Gastrocnemius medialis (tissue), 4 donors: ENCODE measurements around the gene HIVEP3. TPM values are rescaled to one million over a fixed set of nuclear protein-coding genes. Genes with fewer than 3 reads are reported as not detected.
"Not testable (repeated sequence)": the region's sequence is repeated elsewhere in the genome, so short reads cannot be mapped to it uniquely, and the experiment has no call there.

Source experiments
- ATAC-seq, 2 donors: fragments of 150-250 bp; one replicate each; pipeline ENCODE4 v1.9.1; 2016
- DNase-seq, 2 donors: peaks; one replicate each; pipeline ENCODE4 v3.0.0-alpha.2; 2019
- H3K27ac ChIP-seq, 4 donors: fragments of 200-600 bp; sonication (generic); 1 replicate in 1 of 4; 2 replicates in 3 of 4; pipeline ENCODE4 v1.5.1; 2016 to 2018; ENCODE audit warnings: mild to moderate bottlenecking in 2 of 4, moderate library complexity in 1 of 4
- H3K27me3 ChIP-seq, 3 donors: fragments of 200-600 bp; sonication (generic) in 2 of 3; 1 replicate in 1 of 3; 2 replicates in 2 of 3; pipeline versions ENCODE4 v1.5.1 to v1.6.0; 2016 to 2019; ENCODE audit warnings: mild to moderate bottlenecking in 1 of 3, moderate library complexity in 1 of 3
- H3K36me3 ChIP-seq, 2 donors: fragments of 200-600 bp; sonication (generic) in 1 of 2; one replicate each; pipeline ENCODE4 v1.5.1; 2017 to 2018
- H3K4me1 ChIP-seq, 2 donors: fragments of 200-600 bp; sonication (generic) in 1 of 2; one replicate each; pipeline ENCODE4 v1.5.1; 2016 to 2017; ENCODE audit warnings: mild to moderate bottlenecking in 2 of 2
- H3K4me3 ChIP-seq, 4 donors: fragments of 200-600 bp; sonication (generic) in 3 of 4; 1 replicate in 1 of 4; 2 replicates in 3 of 4; pipeline ENCODE4 v1.5.1; 2016 to 2019; ENCODE audit warnings: mild to moderate bottlenecking in 2 of 4
- H3K9me3 ChIP-seq, 3 donors: fragments of 200-600 bp; sonication (generic) in 2 of 3; 1 replicate in 1 of 3; 2 replicates in 2 of 3; pipeline ENCODE4 v1.5.1; 2016 to 2019
- CTCF ChIP-seq, 5 experiments: fragments of 450-650 bp in 3 of 5; fragments of 200-600 bp in 2 of 5; sonication (generic) in 2 of 5; IDR thresholded peaks in 4 of 5; conservative IDR thresholded peaks in 1 of 5; 1 replicate in 4 of 5; 2 replicates in 1 of 5; pipeline ENCODE4 v1.5.1; 2016 to 2019; ENCODE audit warnings: antibody characterized with exemption in 5 of 5, mild to moderate bottlenecking in 3 of 5, moderate library complexity in 3 of 5
- POLR2A ChIP-seq, 2 donors: fragments of 450-650 bp; IDR thresholded peaks; one replicate each; pipeline ENCODE4 v1.6.1; 2017; ENCODE audit warnings: antibody characterized with exemption in 2 of 2, mild to moderate bottlenecking in 2 of 2, moderate library complexity in 2 of 2
- in situ Hi-C, 4 donors: fragments of 200-750 bp; cut with MboI; loops; one replicate each; pipeline versions ENCODE4 v1.15.0 to v1.8.0; 2017; ENCODE audit warnings: low sequenced_read_pairs in 4 of 4
- intact Hi-C: fragments of 100-400 bp; cut with DNase I; formaldehyde crosslinking; loops from one replicate; pipeline ENCODE4 v1.15.1; 2023; ENCODE audit warnings: low total_unique reads
- total RNA-seq, 4 donors: library from RNA; depleted of rRNA; stranded (reverse); fragments of >200 nt; gene quantifications; one replicate each; pipeline versions ENCODE4 v1.1.0 to v1.2.3, GENCODE V29; 2016

HIVEP3 gene
- total RNA-seq, 4 donors from 2014 or later: 0.80 to 1.8 (median 1.3) TPM

DNA sequence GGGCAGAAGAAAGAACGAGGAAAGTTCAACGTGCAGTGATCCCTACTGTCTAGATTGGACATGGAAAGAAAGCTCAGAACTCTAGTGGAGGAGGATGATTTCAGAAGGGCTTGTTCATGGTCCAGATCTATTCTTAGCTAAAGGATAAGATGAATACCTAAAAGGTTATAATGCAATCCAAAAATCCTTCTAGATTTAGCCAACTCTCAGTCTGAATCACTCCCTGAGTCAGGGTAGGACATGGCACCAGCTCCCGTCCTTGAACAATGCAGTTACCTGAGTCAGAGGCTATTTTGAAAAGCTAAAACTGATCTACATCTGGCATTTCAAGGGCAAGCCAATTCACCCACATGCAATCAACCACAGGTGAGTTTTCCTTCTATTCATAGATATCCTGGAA, 38.8 kb upstream of the HIVEP3 start:
- Histone ChIP-seq H3K4me3 (no peak overlapping the region), H3K4me1 (peaks cover 24% of the 10 kb centered on the region in 2 donors), H3K36me3 (no peaks in the 10 kb centered on the region), H3K27me3 (no peaks in the 10 kb centered on the region), H3K27ac (peak overlapping the region; percentile 75 to 80 (median 76)), H3K9me3 (no peaks in the 10 kb centered on the region)
- intact Hi-C loops (loop anchor here (1.0 to 5.0 kb wide), 5 partner anchors 37 to 400 kb away; no protein-coding TSS in a partner anchor), in situ Hi-C loops (no loop called here)
- ATAC-seq (peak; percentile 97 to 99), DNase-seq (peak; percentile 78 to 90)
- TF ChIP-seq POLR2A (IDR thresholded peaks at IDR 0.05): no peak

DNA sequence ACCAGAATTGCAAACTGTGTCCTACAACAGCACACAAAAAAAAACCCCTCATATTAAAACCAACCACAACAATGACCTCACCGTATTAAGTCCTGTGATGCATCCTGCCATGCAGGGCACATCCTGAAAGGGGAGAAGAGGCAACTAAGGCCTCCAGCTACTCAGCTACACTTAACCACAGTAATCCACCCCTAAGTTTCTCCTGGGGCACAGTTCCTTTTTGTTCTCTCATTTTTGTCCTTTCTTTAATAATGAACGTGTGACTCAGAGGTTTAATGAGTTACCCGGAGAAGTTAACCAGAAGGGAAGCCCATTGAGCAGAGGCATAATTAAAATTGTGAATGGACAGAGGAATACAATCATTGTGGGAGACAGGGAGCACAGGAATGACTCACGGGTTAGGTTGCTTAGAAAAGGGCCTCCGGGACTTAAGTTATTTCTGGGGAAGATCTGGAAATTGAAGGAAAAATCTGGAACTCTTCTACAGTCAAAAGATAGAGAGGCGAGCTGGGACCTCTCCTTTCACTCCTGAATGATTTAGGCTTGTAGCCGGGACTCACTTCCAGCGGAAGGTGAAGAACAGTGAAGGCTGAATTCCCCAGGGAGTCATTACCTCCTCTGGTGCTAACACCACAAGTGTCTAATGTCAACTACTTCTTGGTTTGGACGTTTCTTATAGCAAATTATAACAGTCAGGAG, 36.9 kb upstream of the HIVEP3 start:
- Histone ChIP-seq H3K4me1 (peaks cover 23 to 24% of the 10 kb centered on the region in 2 donors), H3K9me3 (no peaks in the 10 kb centered on the region), H3K4me3 (no peak overlapping the region), H3K36me3 (no peaks in the 10 kb centered on the region), H3K27ac (peak overlapping the region in 1 of 4 donors; percentile 21), H3K27me3 (no peaks in the 10 kb centered on the region)
- DNase-seq (no peak), ATAC-seq (no peak)
- no peak for TF ChIP-seq POLR2A (IDR thresholded peaks at IDR 0.05)
- in situ Hi-C loops (no loop called here), intact Hi-C loops (loop anchor here (2.0 to 5.0 kb wide), 4 partner anchors 35 to 398 kb away; no protein-coding TSS in a partner anchor)

- Histone ChIP-seq H3K36me3 (no peaks in the 10 kb centered on the region), H3K27ac (no peak overlapping the region), H3K4me3 (no peak overlapping the region), H3K4me1 (peaks cover 16 to 24% of the 10 kb centered on the region in 2 donors), H3K9me3 (no peaks in the 10 kb centered on the region), H3K27me3 (no peaks in the 10 kb centered on the region)
- DNase-seq (no peak), ATAC-seq (no peak)
- in situ Hi-C loops: no loop called here
- intact Hi-C loops: no loop called here
- TF ChIP-seq CTCF (IDR thresholded peaks at IDR 0.05 in 4 of 5, conservative IDR thresholded peaks at IDR 0.05 in 1 of 5) (no peak), POLR2A (IDR thresholded peaks at IDR 0.05) (no peak)
Observed at GRCh38 chr1:41954533-41954944, 35.8 kb upstream of the HIVEP3 start.

GRCh38 chr1:41953291-41953690, 34.6 kb upstream of the HIVEP3 start:
- H3K4me3 ChIP-seq: no peak overlapping the region
- intact Hi-C loops (no loop called here), in situ Hi-C loops (no loop called here)
- no peaks in the 10 kb centered on the region for H3K27me3 ChIP-seq
- H3K4me1 ChIP-seq: peaks cover 14 to 24% of the 10 kb centered on the region in 2 donors
- ATAC-seq: no peak
- H3K36me3 ChIP-seq: no peaks in the 10 kb centered on the region
- H3K9me3 ChIP-seq: no peaks in the 10 kb centered on the region
- no peak overlapping the region for H3K27ac ChIP-seq
- TF ChIP-seq CTCF (IDR thresholded peaks at IDR 0.05 in 4 of 5, conservative IDR thresholded peaks at IDR 0.05 in 1 of 5): no peak
- TF ChIP-seq POLR2A (IDR thresholded peaks at IDR 0.05): no peak
- no peak for DNase-seq

DNA sequence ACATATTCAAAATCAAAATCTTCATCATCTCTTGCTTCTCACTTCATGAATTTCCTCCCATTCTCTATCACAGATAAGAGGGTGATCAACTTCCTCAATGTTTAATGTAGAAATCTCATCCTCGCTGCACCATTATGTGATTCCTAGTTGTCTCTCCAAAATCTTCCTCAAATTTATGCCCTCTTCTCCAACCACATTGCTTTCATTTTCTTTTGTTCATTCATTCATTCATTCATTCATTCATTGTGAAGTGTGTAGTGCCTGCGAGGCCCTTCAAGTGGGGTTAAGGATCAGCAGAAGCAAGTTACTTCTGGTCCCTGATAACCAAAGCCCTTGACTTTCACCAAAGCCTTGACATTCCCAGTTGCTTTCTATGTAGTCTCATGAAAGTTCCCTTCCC, 33.5 kb upstream of the HIVEP3 start:
- TF ChIP-seq POLR2A (IDR thresholded peaks at IDR 0.05): no peak
- TF ChIP-seq CTCF (IDR thresholded peaks at IDR 0.05 in 4 of 5, conservative IDR thresholded peaks at IDR 0.05 in 1 of 5): no peak
- DNase-seq (no peak), ATAC-seq (no peak)
- no peaks in the 10 kb centered on the region for H3K36me3 ChIP-seq
- H3K4me1 ChIP-seq: peaks cover 7 to 18% of the 10 kb centered on the region in 2 donors
- H3K9me3 ChIP-seq: no peaks in the 10 kb centered on the region
- H3K4me3 ChIP-seq: no peak overlapping the region
- intact Hi-C loops: no loop called here
- in situ Hi-C loops: no loop called here
- H3K27me3 ChIP-seq: no peaks in the 10 kb centered on the region
- H3K27ac ChIP-seq: no peak overlapping the region

- DNase-seq, H3K9me3 ChIP-seq, H3K36me3 ChIP-seq, H3K27ac ChIP-seq, in situ Hi-C loops, H3K4me3 ChIP-seq, intact Hi-C loops, H3K27me3 ChIP-seq, ATAC-seq: not testable (repeated sequence)
- peaks cover 4 to 11% of the 10 kb centered on the region in 2 donors for H3K4me1 ChIP-seq
Observed at GRCh38 chr1:41951492-41951891, 32.8 kb upstream of the HIVEP3 start.
